ENCODE measurements around the gene RALGPS2.

- TF ChIP-seq, protein P1, sequence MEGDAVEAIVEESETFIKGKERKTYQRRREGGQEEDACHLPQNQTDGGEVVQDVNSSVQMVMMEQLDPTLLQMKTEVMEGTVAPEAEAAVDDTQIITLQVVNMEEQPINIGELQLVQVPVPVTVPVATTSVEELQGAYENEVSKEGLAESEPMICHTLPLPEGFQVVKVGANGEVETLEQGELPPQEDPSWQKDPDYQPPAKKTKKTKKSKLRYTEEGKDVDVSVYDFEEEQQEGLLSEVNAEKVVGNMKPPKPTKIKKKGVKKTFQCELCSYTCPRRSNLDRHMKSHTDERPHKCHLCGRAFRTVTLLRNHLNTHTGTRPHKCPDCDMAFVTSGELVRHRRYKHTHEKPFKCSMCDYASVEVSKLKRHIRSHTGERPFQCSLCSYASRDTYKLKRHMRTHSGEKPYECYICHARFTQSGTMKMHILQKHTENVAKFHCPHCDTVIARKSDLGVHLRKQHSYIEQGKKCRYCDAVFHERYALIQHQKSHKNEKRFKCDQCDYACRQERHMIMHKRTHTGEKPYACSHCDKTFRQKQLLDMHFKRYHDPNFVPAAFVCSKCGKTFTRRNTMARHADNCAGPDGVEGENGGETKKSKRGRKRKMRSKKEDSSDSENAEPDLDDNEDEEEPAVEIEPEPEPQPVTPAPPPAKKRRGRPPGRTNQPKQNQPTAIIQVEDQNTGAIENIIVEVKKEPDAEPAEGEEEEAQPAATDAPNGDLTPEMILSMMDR (IDR thresholded peaks at IDR 0.05) = no peak
- TF ChIP-seq POLR2A (IDR thresholded peaks at IDR 0.05) (no peak), EP300 (IDR thresholded peaks at IDR 0.05) (no peak)
Observed at GRCh38 chr1:178947677-178947981, 222.6 kb downstream of the RALGPS2 start.

All from tibial nerve (tissue), 4 donors.